SW480 (cell line): ENCODE measurements around the gene GLS.
"Not testable (repeated sequence)": the region's sequence is repeated elsewhere in the genome, so short reads cannot be mapped to it uniquely, and the experiment has no call there.

ENCODE experiments used
- DNase-seq: peaks from one replicate; pipeline ENCODE4 v3.0.0-alpha.2; 2016; ENCODE audit warnings: low spot score

The GLS gene

DNA sequence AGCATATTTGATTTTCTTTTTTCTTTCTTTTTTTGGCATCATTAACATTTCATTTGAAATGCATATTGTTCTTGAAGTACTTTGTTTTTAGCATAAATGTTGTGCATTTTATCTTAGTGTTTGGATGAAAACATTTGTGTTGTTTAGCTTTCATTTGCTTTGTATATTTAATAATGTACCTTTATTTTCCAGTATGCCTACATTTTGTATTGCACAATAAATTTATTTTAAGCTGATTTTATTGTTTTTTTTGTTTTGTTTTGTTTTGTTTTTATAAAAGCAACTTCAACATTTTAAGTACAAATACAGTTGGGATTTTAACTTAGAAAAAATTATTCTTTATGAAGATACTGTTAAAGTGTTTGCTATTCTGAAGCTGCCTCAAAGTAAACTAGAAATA, 54.4 kb downstream of the GLS start:
- DNase-seq = no peak

DNA sequence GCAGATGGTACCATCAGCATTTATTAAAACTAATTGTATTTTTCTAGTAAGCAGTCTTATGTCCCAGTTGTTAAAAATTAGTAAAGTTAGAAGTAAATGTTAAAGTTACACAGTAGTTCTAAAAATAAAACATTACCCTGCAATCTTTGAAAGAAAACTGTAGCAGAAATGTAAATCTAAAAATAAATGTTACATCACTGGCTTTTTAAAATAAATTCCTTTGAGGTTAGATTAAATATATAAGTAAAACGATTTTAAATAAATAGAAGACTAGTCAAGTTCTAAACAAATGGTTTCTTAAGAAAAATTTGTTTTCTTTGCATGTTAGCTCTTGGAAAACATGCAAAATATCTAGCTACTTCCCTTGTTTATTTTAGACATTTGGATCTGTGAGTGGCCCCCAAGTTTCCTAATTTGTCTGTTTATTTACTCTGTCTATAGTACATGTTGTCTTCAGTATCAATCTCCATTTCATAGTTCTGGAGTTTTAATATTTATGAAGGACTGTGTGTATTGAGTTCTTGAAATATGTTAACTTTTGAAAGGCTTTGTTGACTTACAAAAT, 58.2 kb downstream of the GLS start:
- DNase-seq = no peak

DNA sequence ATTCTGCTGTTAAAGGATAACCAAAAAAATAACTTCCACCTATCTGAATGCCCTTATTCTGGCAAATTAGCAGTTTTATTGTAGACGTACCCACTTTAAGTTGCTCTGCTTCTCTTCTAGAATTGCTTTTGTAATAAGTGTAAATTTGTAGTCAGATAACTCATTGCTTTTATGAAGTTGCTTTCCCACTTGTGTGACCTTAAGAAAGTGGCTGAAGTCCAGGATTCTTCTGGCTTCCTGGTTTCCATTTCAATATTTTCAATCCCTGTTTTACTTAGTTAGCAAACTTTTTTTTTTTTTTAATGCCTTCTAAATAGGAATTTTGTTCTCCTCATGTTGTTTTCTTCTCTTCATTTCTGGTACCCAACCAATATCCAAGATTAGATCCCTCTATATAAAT, 59.8 kb downstream of the GLS start:
- DNase-seq = no peak

DNA sequence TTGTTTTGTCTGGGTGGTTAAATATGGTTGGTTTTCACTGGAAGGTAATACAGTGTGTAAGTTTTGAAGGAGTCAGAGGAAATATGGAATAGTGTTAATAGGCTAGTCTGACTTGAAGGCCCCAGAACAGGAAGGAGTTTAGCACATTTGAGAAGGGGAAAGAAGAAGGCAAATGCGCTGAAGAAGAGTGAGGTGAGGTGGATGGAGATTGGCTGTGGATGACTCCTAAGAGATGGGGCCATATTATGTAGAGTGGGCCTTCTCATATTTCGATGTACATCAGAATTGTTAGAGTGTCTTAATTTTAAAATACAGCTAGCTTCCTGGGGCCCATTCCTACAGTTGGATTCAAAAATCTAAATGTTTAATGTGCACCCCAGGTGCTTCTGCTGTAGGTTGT, 61.0 kb downstream of the GLS start:
- DNase-seq = no peak

DNA sequence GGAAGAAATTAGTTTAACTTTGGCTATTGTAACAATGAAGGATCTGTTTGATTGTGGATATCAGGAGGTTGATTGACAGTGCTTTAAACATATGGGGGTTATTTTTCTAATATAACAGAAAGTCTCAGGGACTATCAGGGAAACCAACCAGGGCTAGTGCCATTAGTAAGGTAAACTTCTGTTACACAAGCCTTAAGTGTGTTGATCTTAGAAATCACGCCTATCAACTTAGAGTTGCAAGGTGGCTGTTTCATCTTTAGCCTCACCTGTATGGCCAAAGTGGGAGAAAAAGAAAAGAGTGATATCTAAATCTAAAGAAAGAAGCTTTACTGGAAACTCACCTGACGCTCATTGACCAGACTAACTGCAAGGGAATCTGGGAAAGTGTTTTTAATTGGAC, 62.1 kb downstream of the GLS start:
- no peak for DNase-seq

DNA sequence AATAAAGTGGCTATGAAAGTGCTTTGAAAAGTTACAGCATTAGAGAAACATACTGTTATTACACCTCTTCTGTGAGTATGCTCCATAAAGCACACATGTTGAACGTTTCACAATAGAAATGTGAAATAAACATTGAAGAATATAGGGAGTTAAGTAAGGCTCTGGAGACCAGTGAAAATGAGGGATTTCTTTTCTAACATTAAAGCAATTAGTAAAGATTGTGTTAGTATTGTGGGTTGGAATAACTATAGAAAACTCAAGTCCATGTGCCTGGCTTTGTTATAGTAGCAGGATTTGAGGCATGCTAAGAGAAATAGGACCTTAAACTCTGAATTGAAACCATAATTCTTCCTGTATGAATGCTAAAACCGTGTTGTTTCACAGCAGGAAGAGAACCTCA, 63.1 kb downstream of the GLS start:
- DNase-seq = no peak

DNA sequence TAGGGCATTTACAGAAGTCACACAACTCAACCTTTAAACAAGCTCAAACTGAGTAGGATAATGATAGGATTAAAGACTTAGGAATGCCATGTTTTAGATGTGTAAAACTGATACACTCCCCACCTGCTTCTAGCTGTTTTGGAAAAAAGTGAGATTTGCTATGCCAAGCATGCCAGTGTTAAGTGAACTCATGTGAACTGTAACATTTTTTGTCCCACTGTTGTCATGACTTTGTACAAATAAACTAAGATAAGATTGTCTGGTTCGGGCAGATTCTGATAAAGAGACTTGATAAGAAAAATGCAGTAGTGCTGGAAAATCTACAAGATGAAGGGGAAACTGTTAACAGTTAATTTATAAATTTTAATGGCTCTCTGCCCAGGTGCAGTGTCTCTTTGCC, 66.5 kb downstream of the GLS start:
- DNase-seq = no peak

DNA sequence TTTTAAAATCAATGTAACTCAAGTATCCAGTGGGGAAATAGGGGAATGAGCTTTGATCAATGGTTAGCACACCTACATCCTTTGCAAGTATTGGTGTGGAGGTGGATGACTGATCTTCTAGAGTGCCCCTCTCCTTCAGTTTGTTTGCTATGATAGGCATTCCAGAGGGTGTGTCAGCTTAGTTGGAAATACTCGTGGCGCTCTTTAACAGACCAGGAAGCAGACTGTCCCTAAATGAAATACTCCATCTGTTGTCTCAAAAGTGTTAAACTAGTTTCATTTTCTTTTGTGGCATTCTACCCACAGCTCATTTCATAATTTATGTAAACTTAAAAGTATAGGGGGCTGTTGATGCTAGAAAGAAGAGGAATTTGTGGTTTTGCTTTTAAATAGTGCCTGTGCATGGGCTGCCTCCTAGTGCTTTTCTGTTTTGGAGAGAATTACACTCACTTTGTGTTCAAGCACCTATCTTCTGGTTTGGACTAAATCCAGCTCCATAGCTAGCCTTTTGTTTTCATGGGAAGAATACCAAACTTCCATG, 67.2 kb downstream of the GLS start:
- peak; percentile 88 for DNase-seq

DNA sequence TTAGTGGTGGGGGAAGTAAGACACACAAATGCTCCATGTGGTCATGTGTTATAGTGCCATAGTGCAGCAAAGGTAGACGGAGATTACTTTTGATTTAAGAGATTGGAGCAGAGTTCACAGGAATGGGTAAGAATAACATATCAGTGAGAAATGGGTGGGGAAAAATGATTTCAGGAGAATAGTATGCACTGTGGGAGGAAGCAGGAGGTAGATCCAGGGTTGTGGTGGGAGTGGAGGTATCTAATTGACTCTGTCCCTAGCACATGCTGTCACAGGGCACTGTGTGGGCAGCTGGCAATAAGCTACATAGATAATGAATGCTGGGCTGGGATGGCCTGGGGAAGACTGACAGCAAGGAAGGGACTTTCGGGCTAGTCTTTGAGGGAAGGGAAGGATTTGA, 68.0 kb downstream of the GLS start:
- peak; percentile 91 for DNase-seq

DNA sequence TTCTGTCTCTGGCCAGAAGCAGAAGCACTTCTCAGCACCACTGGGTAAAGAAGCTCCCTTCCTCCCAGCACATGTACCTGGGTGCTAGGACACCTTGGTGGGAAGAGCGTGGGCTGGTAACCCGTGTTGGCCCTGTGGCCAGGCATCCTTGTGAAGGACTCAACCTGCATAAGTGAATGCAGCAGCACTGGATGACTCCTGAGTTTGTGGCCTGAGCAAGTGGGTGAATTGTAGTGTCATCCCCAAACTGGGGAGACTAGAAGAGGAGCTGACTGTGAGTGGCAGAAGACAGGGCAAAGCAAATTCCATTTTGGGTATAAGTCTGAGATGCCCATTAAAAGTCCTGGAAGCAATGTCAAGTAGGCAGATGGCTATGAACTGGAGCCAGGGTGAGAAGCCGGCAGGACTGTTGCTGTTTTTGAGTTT, 70.0 kb downstream of the GLS start:
- no peak for DNase-seq

DNA sequence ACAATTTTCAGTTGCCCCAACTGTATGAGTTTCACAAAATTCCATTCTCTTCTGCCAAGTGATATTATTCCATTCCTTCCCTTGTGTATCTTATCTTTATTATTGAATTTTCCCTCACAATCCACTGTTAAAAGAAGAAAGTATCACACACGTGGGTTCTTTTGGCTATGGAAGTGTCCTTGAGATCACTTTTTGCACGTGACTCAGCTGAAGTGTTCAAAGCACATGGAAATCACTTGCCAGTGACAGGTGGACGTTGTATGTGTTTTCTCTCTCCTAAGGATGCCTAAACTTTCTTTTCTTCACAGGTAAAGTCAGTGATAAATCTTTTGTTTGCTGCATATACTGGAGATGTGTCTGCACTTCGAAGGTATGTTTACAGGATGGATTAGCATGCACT, 72.6 kb downstream of the GLS start:
- no peak for DNase-seq

DNA sequence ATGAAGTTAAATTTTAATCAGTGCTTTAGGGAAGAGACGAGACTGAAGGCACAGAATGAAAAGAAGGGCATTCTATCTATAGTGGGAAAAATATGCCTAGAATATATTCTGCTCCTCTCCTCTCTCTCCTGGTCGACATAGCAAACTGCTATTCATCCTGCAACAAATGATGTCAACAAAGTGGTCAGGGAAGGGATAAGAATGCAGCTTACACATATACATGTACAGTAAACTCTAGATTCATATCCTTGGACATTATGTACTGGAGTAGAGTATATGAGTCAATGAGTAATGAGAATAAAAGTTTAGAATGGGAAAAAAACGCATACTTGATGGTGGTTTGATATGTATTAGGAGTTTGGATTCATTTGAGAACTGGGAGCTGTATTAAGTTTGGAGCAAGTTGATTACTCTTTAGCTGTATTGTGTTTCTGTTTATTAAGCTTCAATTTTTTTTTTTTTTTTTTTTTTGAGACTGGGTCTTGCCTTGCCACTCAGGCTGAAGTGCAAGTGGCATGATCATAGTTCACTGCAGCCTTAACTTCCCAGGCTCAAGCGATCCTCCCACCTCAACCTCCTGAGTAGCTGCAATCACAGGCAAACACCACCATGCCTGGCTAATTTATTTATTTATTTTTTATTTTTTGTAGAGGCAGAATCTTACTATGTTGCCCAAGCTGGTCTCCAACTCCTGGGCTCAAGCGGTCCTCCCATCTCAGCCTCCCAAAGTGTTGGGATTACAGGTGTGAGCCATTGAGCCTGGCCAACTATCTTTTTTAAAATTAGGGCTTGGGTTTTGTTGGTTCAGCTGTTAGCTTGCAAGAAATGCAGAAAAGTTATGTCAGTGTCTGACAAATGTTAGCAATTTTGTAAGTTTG, 79.5 kb downstream of the GLS start:
- DNase-seq = no peak

DNA sequence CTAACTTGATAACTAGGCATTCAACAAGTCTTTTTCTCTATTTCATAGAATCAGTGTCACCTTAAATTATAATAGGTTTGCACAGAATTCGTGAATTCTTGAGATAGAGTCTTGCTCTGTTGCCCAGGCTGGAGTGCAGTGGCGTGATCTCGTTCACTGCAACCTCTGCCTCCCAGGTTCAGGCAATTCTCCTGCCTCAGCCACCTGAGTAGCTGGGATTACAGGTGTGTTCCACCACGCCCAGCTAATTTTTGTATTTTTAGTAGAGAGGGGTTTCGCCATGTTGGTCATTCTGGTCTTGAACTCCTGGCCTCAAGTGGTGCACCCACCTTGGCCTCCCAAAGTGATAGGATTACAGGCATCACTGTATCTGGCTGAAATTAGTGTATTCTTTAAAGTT, 80.5 kb downstream of the GLS start:
- not testable (repeated sequence) for DNase-seq

DNA sequence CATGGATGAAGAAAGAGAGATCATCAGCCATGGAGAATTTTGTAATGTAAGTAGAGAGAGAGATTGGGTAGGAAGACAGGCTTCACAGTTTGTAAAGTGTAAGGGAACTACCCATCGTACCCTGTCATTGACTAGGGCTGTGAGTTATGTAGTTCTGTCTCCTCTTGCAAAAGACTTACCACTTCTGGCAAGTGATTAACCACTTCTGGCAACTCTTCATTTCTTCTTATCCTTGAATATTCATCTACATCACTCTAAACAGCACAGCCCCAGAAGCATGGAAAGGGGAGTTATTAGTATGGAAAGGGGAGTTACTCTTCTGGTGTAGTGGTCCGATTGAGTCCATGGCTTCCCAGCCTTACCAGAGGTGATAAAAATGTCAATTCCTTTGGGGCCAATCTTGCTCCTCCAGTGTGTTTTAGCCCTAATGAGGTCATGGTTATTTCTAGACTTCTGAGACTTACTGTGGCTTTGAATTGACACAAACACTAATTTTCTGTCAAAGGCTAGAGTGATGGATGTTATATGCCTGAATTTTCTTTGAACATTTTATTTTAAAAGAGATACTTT, 81.4 kb downstream of the GLS start:
- DNase-seq = no peak

DNA sequence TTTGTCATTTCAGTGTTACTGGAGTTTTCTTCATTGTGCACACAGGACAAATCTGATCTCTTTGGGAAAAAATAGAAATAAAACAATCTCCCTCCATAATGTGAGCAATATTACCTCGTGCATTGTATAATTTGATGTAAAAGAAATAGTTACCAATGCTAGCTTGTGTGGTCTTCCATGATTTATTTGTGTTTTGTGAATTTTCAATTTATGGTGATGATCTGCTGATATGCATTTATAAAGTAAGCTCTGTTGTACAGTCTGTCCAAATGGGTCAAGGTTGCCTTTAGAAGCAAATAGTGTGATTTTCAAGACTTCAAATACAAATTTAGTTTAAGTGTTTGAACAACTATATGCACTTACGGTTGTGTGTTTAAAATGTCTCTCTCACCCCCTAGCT, 82.5 kb downstream of the GLS start:
- no peak for DNase-seq

DNA sequence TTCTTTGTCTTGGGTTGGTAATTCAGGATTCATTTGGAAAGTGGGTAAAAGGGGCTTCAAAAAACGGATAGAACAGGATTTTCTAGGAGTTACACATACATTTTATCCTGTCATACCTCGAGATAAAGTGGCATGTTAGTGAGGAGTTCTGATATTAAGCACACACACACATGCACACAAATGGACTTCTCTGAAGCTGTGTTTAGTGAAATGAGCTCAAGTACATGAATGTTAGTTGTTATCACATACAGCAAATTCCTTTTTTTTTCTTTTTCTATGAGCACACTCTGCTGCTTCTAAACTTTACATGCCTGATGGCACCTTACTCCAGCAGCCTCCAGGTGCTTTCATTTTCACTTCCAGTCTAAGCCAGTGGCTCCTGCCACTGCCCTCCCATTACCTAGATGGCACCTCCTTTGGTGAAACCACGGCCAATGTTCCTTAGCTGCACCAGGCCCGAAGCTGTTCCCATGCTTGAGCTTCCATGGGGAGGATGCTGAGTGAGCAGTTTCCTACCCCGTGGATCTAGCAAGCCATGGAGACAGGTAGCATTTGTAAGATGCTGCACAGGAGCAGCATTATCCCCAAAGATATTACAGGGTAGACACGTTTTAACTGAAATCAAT, 83.7 kb downstream of the GLS start:
- DNase-seq = no peak

DNA sequence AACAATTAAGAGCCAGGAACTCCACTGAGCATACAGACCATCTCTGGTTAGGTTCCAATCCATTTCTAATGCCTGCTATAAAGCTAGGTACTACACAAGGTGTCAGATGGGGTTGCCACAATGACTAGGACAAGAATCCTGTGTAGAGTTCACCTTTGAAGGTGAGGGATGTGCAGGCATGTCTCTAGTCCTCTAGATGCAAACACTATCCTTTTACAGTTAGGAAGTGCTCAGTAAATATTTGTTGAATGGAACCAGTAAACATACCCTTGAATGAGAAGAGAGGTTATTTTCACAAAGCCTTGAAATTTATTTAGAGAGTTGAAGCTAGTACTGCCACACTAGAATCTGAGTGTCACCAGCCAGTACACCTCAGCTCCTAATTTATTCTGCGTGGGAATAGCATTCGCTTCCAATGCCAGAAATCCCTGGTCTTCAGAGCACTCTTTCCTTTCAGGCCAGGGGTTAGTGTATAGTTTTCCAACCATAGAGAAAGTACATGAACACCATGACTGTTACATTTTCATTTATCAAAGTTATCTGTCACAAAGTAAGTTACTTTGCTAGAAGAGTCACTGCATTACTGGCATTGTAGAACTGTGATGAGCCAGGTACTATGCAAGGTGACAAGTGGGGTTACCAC, 85.1 kb downstream of the GLS start:
- no peak for DNase-seq

DNA sequence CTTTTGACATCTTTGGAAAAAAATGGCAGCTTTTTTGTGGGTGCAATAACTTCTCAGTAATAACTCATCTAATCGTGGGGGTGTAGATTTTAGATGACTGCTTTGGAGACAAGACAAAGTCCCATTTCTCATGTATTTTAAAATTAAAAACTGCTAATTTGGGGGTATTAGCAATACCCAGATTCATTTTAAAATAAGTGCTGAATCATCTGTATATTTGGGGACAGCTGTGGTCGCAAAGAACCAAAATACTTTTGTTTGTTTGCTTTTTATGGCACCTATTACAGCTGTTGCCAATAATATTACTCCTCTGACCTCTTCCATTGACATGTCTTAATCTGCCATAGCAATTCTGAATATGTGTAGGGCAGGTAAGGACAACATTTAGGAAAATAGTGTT, 87.9 kb downstream of the GLS start:
- DNase-seq = no peak

DNA sequence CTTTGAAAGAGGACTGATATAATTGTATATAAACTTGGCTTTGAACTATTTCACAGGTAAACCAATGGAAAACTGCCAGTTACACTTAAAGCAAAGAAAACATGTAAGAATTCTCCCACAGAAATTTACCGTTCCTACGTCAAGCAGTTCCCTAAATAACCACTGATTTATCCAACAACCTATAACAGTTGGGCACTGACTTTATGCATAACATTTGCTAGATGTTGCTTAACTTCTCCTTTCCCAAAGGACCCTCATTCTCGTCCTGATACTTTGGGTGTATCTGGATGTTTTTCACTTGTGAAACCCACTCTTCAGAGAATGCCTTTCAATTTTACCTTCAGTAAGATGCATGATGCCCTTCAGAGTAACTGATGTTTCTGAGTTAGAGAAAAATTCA, 89.5 kb downstream of the GLS start:
- DNase-seq = no peak

DNA sequence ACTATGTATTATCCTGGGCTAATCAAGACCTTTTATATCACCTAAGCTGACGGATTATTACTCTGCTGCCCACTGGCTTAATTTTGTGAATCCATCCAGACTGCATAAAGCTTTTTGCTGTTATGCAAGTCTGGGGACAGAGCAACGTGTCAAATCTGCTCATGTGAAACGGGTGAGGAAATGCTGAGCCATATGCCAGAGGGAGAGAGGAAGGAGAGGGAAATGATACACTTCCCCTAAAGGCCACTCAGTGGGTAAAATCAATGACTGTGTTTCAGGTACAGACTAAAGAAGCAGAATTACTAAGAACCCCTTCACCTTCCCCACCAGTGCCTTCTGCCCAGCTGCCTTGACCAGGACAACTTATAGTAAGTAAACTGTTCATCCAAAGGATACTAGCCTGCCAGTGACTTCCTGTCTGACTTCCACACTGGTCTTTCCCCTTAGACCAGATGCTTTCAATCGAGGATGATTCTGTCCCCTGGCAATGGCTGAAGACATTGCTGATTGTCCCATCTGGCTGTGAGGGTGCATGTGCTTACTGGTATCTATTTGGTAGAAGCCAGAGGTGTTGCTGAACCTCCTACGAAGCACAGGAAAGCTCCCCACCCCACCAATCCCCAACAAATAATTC, 90.4 kb downstream of the GLS start:
- no peak for DNase-seq

DNA sequence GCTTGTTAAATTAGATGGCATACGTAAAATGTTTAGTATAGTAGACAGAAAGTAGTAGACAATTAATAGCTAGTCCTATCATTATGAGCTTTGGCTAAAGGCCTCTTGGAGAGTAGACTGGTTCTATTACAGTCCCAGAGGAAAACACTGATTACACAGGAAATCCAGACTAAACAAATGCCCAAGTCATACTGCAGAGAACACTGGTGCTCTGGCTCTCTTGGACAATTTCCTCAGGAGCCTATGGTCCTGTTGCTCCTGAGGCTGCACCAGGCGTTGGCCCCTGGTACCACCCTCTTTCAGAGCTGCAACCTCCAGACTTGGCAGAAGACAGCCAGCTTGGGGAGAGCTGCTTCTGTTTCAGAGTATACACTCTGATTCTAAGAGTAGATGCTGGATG, 91.6 kb downstream of the GLS start:
- no peak for DNase-seq

DNA sequence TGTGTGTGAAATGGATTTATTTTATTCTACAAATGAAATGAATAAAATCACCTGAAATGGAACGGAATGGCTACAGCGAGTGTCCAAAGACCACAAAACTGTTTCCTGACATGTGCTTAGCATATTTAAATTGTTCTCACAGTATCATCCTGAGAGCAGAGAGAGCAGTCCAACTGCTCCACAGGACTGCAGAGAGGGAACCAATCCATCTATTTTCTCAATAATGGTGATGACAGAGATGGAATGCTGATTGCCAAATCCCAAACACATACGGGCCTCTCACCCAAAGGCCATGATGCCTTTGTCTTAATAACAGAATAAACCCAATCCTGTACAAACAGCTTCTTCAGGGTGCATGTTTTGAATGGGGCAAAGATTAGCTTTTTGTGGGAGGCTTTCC, 92.2 kb downstream of the GLS start:
- DNase-seq = no peak
